Measurements from ENCODE around the gene CPSF2.

DNA sequence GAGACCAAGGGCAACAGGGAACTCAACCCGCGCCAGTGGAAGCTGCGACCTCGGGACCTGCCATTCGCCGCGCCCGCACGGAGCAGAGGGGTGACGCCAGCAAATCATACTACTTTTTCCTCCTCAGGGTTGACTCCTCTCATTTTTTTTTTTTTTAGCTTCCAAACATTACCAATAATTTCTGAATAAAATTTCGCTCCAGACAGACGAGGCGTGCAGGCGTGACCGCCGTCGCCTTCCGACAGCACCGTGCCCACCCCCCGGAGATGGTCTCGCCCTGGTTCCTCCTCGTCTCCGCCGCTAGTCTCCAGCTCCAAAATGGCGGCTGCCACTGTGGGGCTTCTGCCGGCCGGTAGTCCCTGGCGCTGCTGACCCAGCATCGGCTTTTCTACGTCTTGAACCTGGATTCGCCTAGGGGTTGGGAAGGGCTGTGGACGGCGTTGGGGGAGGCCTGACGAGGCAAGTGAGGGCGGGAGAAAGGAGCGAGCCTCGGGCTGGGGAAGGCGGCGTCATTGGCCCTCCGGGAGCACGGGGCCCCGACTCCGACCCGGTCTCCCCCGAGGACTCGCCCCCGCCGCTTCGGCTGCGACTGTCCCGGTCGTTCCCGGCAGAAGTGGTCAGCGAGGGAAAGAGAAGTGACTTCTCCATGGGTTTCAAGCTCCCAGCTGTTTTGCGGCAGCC, at the start of gene CPSF2, which contains the start of gene NDUFB1:
- TF ChIP-seq, protein P1, sequence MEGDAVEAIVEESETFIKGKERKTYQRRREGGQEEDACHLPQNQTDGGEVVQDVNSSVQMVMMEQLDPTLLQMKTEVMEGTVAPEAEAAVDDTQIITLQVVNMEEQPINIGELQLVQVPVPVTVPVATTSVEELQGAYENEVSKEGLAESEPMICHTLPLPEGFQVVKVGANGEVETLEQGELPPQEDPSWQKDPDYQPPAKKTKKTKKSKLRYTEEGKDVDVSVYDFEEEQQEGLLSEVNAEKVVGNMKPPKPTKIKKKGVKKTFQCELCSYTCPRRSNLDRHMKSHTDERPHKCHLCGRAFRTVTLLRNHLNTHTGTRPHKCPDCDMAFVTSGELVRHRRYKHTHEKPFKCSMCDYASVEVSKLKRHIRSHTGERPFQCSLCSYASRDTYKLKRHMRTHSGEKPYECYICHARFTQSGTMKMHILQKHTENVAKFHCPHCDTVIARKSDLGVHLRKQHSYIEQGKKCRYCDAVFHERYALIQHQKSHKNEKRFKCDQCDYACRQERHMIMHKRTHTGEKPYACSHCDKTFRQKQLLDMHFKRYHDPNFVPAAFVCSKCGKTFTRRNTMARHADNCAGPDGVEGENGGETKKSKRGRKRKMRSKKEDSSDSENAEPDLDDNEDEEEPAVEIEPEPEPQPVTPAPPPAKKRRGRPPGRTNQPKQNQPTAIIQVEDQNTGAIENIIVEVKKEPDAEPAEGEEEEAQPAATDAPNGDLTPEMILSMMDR (conservative IDR thresholded peaks at IDR 0.05; ENCODE audit: low read length), result no peak
- TF ChIP-seq EZH2phosphoT487 (IDR thresholded peaks at IDR 0.05; ENCODE audit: borderline replicate concordance, low read depth, low read length), result no peak
